HEK293T (cell line): ENCODE measurements around the gene SULT2B1.

Source experiments
- BHLHE40 ChIP-seq: fragments of 450-650 bp; IDR thresholded peaks from 2 replicates; pipeline ENCODE4 v1.6.1; 2016; ENCODE audit warnings: mild to moderate bottlenecking, moderate library complexity, borderline replicate concordance
- ELF4 ChIP-seq: fragments of 450-650 bp; IDR thresholded peaks from 2 replicates; pipeline ENCODE4 v1.6.1; 2017; ENCODE audit warnings: antibody characterized with exemption
- FOXA1 ChIP-seq: fragments of 450-650 bp; IDR thresholded peaks from 2 replicates; pipeline ENCODE4 v1.6.1; 2016; ENCODE audit warnings: mild to moderate bottlenecking
- FOXM1 ChIP-seq: fragments of 450-650 bp; IDR thresholded peaks from 2 replicates; pipeline ENCODE4 v1.6.1; 2017; ENCODE audit warnings: mild to moderate bottlenecking, borderline replicate concordance
- L3MBTL2 ChIP-seq: fragments of 450-650 bp; conservative IDR thresholded peaks from 2 replicates; pipeline ENCODE4 v1.6.1; 2016; ENCODE audit warnings: mild to moderate bottlenecking
- NFRKB ChIP-seq: fragments of 450-650 bp; IDR thresholded peaks from 2 replicates; pipeline ENCODE4 v1.6.1; 2016; ENCODE audit warnings: mild to moderate bottlenecking, moderate library complexity
- SP1 ChIP-seq: fragments of 450-650 bp; IDR thresholded peaks from 2 replicates; pipeline ENCODE4 v1.6.1; 2017

DNA sequence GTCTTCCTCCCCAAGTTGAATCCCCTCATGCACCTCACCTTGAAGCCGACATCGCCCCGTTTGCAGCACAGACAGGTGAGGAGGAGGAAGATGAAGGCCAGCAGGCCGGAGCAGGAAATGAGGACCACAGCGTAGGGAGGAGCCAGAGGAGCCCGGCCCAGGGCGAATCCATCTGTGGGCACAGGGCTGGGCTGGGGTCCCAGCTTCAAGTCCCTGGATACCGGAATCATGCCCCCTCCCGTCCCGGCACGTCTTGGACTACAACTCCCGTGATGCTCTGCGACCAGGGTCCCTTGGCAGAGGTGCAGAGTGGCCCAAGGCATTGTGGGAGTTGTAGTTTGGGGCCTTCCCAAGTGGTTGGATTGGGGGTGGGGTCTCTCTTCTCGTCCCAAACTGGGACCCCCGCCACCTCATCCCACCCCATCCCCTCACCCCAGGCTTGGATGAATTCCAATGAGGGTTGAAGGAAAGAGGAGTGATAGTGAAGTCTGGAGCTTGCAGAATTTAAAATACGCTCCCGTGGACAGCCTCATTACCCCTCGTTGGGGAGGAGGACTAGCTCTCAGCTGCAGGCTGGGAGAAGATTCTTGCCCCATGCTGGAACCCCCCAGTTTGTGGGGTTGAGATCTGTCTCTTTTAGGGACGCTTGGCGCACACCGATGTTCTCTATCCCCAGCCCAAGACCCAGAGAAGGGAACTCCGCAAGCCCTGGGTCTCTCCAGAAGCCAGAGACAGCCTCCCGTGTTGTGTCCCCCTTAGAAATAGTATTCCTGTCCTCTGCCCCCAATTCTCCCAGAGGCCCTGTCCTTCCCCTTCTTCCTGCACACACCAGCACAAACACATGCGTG lies 41.3 kb upstream of the SULT2B1 start:
- TF ChIP-seq L3MBTL2 (peak; percentile 79), FOXA1 (no peak), ELF4 (no peak), FOXM1 (no peak), BHLHE40 (no peak), SP1 (no peak), NFRKB (no peak)
